DND-41 (cell line): ENCODE results near the gene COL9A3.

Experiments
- ATAC-seq: fragments of 200-7000 bp; cut with Tn5 transposase; 3 replicates; pipeline ENCODE4 v1.9.1; 2021; ENCODE audit warnings: low read depth; ENCODE audit not compliant: insufficient read depth
- DNase-seq: peaks from one replicate; pipeline ENCODE4 v3.0.0-alpha.2; 2020
- H2AFZ ChIP-seq: 2 replicates; pipeline ENCODE4 v1.6.0; 2012; ENCODE audit warnings: low read depth, low read length
- H3K27ac ChIP-seq: 2 replicates; pipeline ENCODE4 v1.5.1; 2012; ENCODE audit warnings: low read length, inconsistent platforms
- H3K27me3 ChIP-seq: fragments of 200-600 bp; sonication (generic); 2 replicates; pipeline ENCODE4 v1.6.0; 2012; ENCODE audit warnings: low read length, mild to moderate bottlenecking, inconsistent platforms; ENCODE audit not compliant: insufficient read depth, poor library complexity
- H3K36me3 ChIP-seq: 2 replicates; pipeline ENCODE4 v1.5.1; 2012; ENCODE audit warnings: low read length, inconsistent platforms; ENCODE audit not compliant: insufficient read depth
- H3K4me1 ChIP-seq: 2 replicates; pipeline ENCODE4 v1.5.1; 2012; ENCODE audit warnings: mild to moderate bottlenecking, low read length; ENCODE audit not compliant: insufficient read depth
- H3K4me2 ChIP-seq: 2 replicates; pipeline ENCODE4 v1.6.0; 2012; ENCODE audit warnings: mild to moderate bottlenecking, moderate library complexity, low read length, inconsistent platforms; ENCODE audit not compliant: insufficient read depth
- H3K4me3 ChIP-seq, 2 experiments: fragments of 200-600 bp in 1 of 2; shearing (Covaris generic) in 1 of 2; 2 replicates each; pipeline ENCODE4 v1.5.1; 2012 to 2016; ENCODE audit warnings: inconsistent platforms in 2 of 2, low read length in 2 of 2, mild to moderate bottlenecking in 2 of 2, low read depth in 1 of 2, moderate library complexity in 1 of 2
- H3K79me2 ChIP-seq: 2 replicates; pipeline ENCODE4 v1.6.0; 2012; ENCODE audit warnings: low read length, inconsistent platforms; ENCODE audit not compliant: insufficient read depth
- H3K9ac ChIP-seq: 2 replicates; pipeline ENCODE4 v1.6.0; 2012; ENCODE audit warnings: low read depth, mild to moderate bottlenecking, inconsistent platforms, low read length, moderate library complexity
- H3K9me3 ChIP-seq: 2 replicates; pipeline ENCODE4 v1.5.1; 2012; ENCODE audit warnings: low read length, moderate library complexity, mild to moderate bottlenecking, inconsistent platforms; ENCODE audit not compliant: insufficient read depth, severe bottlenecking
- H4K20me1 ChIP-seq: 2 replicates; pipeline ENCODE4 v1.6.0; 2012; ENCODE audit warnings: low read length; ENCODE audit not compliant: insufficient read depth
- EZH2 ChIP-seq: IDR thresholded peaks from 3 replicates; pipeline ENCODE4 v1.6.1; 2012; ENCODE audit warnings: borderline replicate concordance, low read depth, mild to moderate bottlenecking, moderate library complexity, low read length, inconsistent platforms; ENCODE audit not compliant: severe bottlenecking
- TF ChIP-seq, protein P1 (sequence below): IDR thresholded peaks from 2 replicates; pipeline ENCODE4 v1.5.1; 2012; ENCODE audit warnings: borderline replicate concordance, low read length, moderate library complexity, mild to moderate bottlenecking; ENCODE audit not compliant: poor library complexity, severe bottlenecking; ENCODE audit errors: extremely low read depth

Gene COL9A3

DNA sequence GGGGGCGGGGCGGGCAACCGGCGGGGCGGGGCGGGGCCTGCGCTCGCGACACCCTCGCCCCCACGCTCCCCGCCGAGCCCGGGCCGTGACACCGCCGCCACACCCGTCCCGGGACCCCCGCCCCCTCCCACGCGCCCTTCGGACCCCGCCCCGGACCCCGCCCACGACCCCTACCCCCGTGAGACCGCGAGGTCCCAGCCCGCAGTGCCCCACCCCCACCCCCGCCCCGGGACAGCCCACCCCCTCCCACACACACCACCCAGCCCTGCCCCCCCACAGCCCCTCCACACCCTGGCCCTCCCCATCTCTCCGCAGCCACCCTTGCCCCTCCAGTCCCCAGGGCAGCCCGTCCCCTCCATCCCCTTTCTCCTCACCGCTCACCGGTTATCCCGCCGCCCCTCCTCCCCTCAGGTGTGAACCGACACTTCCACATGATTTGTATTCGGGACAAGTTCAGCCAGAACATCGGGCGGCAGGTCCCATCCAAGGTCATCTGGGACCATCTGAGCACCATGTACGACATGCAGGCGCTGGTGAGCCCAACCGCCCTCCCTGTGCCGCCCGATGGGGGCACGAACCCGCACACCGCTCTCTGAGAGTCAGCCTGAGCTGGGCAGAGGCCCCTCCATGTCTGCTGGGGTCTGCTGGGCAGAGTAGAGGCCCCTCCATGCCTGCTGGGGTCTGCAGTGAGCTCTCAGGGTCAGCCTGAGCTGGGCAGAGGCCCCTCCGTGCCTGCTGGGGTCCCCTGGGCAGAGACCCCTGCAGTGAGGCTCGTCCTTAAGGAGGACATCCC is 20.0 kb upstream of the COL9A3 start:
- Histone ChIP-seq H3K9me3 (no peaks in the 10 kb centered on the region), H3K4me2 (peak overlapping the region; percentile 100), H3K4me1 (peaks cover 40% of the 10 kb centered on the region), H2AFZ (peak overlapping the region; percentile 69; the same call in 1 of the 2 replicates), H3K27me3 (no peaks in the 10 kb centered on the region), H3K4me3 (peak overlapping the region; percentile 28 to 84; a peak in 3 of 4 replicates), H3K36me3 (peaks cover 47% of the 10 kb centered on the region), H3K9ac (peak overlapping the region; percentile 87), H4K20me1 (peaks cover 30% of the 10 kb centered on the region), H3K27ac (peak overlapping the region; percentile 83), H3K79me2 (peaks cover 26% of the 10 kb centered on the region)
- DNase-seq (no peak), ATAC-seq (no peak)
- TF ChIP-seq, protein P1, sequence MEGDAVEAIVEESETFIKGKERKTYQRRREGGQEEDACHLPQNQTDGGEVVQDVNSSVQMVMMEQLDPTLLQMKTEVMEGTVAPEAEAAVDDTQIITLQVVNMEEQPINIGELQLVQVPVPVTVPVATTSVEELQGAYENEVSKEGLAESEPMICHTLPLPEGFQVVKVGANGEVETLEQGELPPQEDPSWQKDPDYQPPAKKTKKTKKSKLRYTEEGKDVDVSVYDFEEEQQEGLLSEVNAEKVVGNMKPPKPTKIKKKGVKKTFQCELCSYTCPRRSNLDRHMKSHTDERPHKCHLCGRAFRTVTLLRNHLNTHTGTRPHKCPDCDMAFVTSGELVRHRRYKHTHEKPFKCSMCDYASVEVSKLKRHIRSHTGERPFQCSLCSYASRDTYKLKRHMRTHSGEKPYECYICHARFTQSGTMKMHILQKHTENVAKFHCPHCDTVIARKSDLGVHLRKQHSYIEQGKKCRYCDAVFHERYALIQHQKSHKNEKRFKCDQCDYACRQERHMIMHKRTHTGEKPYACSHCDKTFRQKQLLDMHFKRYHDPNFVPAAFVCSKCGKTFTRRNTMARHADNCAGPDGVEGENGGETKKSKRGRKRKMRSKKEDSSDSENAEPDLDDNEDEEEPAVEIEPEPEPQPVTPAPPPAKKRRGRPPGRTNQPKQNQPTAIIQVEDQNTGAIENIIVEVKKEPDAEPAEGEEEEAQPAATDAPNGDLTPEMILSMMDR, result no peak
- TF ChIP-seq EZH2, result no peak

DNA sequence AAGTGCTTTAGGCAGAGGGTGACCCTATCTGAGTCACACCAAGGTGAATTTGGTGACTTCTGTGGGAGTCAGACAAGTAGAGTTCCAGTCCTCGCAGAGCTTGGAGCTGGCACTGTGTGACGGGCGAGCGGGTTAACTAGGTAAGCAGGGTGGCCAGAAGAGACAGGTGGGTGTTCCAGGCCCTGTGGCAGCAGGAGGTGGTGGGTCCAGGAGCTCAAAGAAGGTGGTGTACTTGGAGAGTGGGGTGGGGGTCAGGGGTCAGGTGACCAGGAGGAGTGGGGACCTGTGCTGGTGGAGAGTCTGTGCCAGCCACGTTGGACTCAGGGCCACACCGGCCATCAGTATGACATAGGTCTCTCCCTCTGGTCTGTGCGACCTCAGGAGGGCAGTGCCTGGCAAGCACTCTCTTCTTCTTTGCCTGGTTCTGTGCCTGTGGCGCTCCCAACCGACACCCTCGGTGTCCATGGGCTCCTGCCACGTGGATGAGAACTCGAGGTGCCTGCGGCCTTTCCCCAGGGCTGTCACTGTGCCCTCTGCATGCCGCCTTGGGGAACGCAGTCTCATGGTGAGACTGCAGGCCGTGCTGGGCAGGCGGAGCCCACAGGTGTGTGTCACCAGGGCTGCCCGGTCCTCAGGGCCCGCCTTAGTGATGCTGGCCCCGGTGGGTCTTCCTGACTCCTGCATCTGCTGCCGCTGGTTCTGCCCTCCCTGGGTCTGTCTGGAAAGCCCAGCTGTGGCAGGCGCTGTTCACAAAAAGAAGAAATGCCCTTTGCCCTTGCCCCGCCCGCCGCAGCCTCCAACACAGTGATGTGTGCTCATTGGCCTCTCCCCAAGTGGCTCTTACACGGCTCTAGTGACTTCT is 18.9 kb upstream of the COL9A3 start:
- Histone ChIP-seq H3K4me3 (peak overlapping the region in 1 of 2 experiments; percentile 60; a peak in 1 of 4 replicates), H3K79me2 (peaks cover 26% of the 10 kb centered on the region), H3K27ac (no peak overlapping the region), H3K4me1 (peaks cover 40% of the 10 kb centered on the region), H3K9ac (peak overlapping the region; percentile 54), H3K36me3 (peaks cover 47% of the 10 kb centered on the region), H4K20me1 (peaks cover 30% of the 10 kb centered on the region), H2AFZ (no peak overlapping the region), H3K9me3 (no peaks in the 10 kb centered on the region), H3K4me2 (peak overlapping the region; percentile 85), H3K27me3 (no peaks in the 10 kb centered on the region)
- no peak for ATAC-seq
- DNase-seq, result no peak
- TF ChIP-seq, protein P1, result no peak
- no peak for TF ChIP-seq EZH2

DNA sequence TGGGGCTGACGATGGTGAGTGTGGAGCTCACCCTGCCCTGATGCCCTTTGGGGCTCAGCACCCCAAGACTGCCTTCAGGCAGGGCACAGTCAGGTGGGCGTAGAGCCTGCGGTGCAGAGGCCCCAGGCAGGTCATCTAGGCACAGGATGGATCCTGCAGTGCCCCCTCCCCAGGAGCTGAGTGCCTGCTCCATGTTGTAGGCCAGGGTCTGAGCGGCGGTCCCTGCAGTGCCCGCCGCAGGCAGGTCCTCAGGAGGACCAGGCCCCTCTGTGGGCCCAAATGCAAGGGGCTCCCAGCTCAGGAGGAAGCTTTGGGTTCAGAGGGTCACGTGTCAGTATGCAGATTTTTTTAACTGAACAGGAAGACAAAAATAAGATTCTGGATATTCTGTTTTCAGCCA is 17.8 kb upstream of the COL9A3 start:
- Histone ChIP-seq H3K27ac (no peak overlapping the region), H4K20me1 (peaks cover 30% of the 10 kb centered on the region), H3K9ac (peak overlapping the region; percentile 6; the same call in 1 of the 2 replicates), H3K9me3 (no peaks in the 10 kb centered on the region), H2AFZ (no peak overlapping the region), H3K27me3 (no peaks in the 10 kb centered on the region), H3K4me1 (peaks cover 38% of the 10 kb centered on the region), H3K36me3 (peaks cover 47% of the 10 kb centered on the region), H3K4me3 (no peak overlapping the region), H3K4me2 (0 out of 2 replicates have a peak overlapping the region, but pooled peaks have one; percentile 85), H3K79me2 (peaks cover 26% of the 10 kb centered on the region)
- ATAC-seq, result no peak
- no peak for DNase-seq
- no peak for TF ChIP-seq EZH2
- TF ChIP-seq, protein P1, result no peak
